GM20000 (cell line): ENCODE data around the gene WWTR1.

Experiments
- DNase-seq: peaks from one replicate; pipeline ENCODE4 v3.0.0; 2012; ENCODE audit warnings: low spot score
- CTCF ChIP-seq: IDR thresholded peaks from 2 replicates; pipeline ENCODE4 v1.5.1; 2012; ENCODE audit warnings: mild to moderate bottlenecking, control low read depth; ENCODE audit errors: extremely low read depth, missing control alignments

WWTR1 gene

DNA sequence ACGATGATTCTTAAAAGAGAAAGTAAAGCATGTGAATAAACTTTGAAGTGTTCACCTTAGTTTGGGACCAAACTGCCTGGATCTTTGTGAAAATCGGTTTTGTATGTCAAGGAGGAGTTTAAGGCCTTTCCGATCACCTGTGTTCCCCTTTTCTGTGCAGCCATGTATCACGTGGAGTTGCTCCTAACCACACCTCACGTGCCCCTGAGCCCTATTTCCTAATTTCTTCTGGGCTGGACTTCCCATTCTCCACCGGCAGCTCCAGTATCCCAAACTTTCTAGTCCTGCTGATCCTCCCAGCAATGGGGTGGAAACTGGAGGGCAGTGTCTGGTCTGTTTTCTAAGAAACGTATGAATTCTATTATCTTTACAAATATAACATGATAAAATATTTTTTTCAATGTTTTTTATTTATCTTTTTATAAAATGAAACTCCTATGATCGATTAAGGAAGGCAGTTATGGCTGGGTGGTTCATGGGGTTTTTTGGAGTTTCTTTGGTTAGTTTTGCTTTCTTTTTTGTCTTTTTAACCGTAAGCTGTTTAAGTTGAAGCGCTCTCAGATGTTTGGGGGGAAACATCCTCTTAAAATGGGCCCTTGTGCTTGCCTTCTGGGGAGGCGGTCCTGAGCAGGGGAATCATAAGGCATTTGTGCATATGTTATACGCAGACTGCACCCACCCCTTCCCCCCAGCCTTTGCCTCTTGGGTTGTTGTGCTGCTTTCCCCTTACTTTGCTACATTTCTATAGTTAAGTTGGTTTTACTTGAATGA lies 43.6 kb upstream of the WWTR1 start:
- DNase-seq: no peak
- TF ChIP-seq CTCF: no peak

- no peak for DNase-seq
- no peak for TF ChIP-seq CTCF
Observed at GRCh38 chr3:149688122-149688757, 30.4 kb upstream of the WWTR1 start.

DNA sequence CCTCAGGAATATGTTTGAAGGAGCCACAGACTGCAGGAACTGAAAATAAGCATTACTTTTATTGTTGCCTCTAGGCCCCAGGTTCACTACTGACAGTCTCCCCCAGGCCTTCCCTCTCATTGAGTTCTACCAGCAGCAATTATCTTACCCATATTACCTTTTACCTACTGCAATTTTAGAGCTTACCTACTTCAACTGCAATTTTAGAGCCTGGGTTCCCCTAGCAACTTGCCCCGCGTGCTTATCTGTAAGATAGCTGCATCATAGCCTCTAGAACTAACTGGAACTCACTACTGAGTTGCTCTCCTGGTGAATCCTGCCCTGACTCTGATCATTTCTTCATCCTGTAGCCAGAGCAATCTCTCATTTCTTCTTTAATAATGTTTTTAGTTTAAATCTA lies 29.2 kb upstream of the WWTR1 start:
- DNase-seq: no peak
- no peak for TF ChIP-seq CTCF

GRCh38 chr3:149678351-149678950 lies 20.6 kb upstream of the WWTR1 start:
- no peak for TF ChIP-seq CTCF
- DNase-seq: no peak

DNA sequence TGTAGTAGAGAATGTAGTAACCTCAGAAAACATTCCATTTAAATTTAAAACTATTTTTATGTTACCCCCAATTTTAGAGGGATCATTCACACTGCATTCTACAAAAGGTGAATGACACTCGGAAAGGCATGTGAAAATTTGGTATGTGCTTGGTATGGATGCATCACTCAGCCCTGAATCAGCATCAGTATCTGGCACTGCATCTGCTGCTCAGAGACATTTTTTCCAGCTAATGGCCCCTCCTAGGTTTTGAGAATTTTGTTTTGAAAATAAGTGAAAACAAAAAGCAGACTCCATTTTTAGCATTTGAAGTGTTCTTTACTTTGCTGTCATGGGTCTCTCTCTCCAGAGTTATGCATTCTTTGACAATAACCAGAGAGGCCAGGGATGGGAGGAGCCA lies 15.6 kb upstream of the WWTR1 start:
- TF ChIP-seq CTCF: no peak
- DNase-seq: no peak

DNA sequence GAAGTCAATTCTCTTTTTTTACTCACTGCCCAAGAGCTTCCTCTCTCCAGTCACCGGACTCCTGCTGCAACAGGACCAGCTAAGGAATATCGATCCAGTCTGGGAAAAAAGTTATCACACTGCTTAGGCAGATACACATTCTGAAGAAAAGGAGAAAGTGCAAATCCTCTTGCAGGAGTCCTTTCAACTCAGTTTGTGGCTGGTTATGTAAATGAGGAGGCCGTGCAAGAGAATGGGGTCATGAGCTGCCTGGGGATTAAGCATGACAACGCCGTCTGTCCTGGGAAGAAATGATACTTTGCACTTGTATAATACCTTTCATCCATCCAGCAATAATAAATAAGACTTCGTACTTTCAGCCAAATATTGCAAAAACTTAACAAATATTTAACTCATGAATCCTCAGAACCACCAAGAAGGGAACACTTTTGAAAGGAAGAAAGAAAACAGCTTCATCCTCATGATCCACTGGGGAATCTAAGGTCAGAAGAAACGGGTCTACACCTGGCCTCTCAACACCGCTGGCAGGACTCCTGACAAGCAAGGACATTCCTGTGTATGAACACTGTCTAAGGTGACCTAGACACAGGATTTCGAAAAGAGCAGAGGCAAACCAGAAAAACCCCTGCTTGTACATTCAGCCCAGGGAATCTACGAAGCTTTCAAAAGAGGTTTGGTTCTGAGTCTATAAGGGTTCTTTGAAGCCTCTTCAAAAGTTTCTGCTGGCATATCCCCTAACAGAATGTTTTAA lies 13.1 kb upstream of the WWTR1 start:
- no peak for TF ChIP-seq CTCF
- DNase-seq: no peak

GRCh38 chr3:149667576-149667975 lies 9.8 kb upstream of the WWTR1 start:
- no peak for DNase-seq
- no peak for TF ChIP-seq CTCF
